GM10266 (cell line): ENCODE results near the gene CRISPLD2.
"Not testable (repeated sequence)": the region's sequence is repeated elsewhere in the genome, so short reads cannot be mapped to it uniquely, and the experiment has no call there.

Experiments
- DNase-seq: peaks from one replicate; pipeline ENCODE4 v3.0.0; 2012; ENCODE audit errors: extremely low spot score
- CTCF ChIP-seq: IDR thresholded peaks from 2 replicates; pipeline ENCODE4 v1.5.1; 2012; ENCODE audit warnings: mild to moderate bottlenecking, low read depth; ENCODE audit not compliant: control insufficient read depth, insufficient read depth; ENCODE audit errors: missing control alignments

The CRISPLD2 gene

GRCh38 chr16:84847564-84848355, 28.0 kb downstream of the CRISPLD2 start:
- DNase-seq: no peak
- no peak for TF ChIP-seq CTCF

GRCh38 chr16:84848986-84849634, 29.3 kb downstream of the CRISPLD2 start:
- no peak for DNase-seq
- TF ChIP-seq CTCF: no peak

GRCh38 chr16:84849751-84850150, 30.0 kb downstream of the CRISPLD2 start:
- DNase-seq: no peak
- no peak for TF ChIP-seq CTCF

GRCh38 chr16:84850714-84851113, 30.9 kb downstream of the CRISPLD2 start:
- no peak for DNase-seq
- TF ChIP-seq CTCF: no peak

GRCh38 chr16:84851192-84852127, 31.7 kb downstream of the CRISPLD2 start:
- TF ChIP-seq CTCF: no peak
- DNase-seq: no peak

GRCh38 chr16:84853534-84853933, 33.7 kb downstream of the CRISPLD2 start:
- DNase-seq: no peak
- no peak for TF ChIP-seq CTCF

GRCh38 chr16:84854759-84855158, 35.0 kb downstream of the CRISPLD2 start:
- no peak for DNase-seq
- TF ChIP-seq CTCF: no peak

GRCh38 chr16:84855435-84856202, 35.8 kb downstream of the CRISPLD2 start:
- DNase-seq: not testable (repeated sequence)

- DNase-seq: not testable (repeated sequence)
Measured at GRCh38 chr16:84856203-84856581, 36.4 kb downstream of the CRISPLD2 start.

GRCh38 chr16:84856811-84857210, 37.0 kb downstream of the CRISPLD2 start:
- not testable (repeated sequence) for DNase-seq
